ENCODE results near the gene FAM149B1. TPM values are rescaled to one million over a fixed set of nuclear protein-coding genes. Genes with fewer than 3 reads are reported as not detected.

The FAM149B1 gene
- polyA plus RNA-seq, 1 donor (not counting 4 experiments of a cell fraction or from before 2014, with no cell fraction given), result 22.2 TPM

GRCh38 chr10:73119952-73120351 is 48.0 kb upstream of the FAM149B1 start:
- Histone ChIP-seq H3K4me2 (ENCODE audit: control insufficient read depth, extremely low read depth, insufficient read depth, low read depth, low read length) (no peak overlapping the region), H4K20me1 (ENCODE audit: control insufficient read depth, extremely low read depth, insufficient read depth, low read length) (no peaks in the 10 kb centered on the region), H3K9me1 (ENCODE audit: control insufficient read depth, extremely low read depth, insufficient read depth, low read length) (no peaks in the 10 kb centered on the region), H3K4me1 (ENCODE audit: control insufficient read depth, extremely low read depth, insufficient read depth, low read length) (peaks cover 11% of the 10 kb centered on the region), H3K27me3 (ENCODE audit: control insufficient read depth, extremely low read depth, insufficient read depth, low read length) (no peaks in the 10 kb centered on the region), H3K9ac (ENCODE audit: control insufficient read depth, extremely low read depth, insufficient read depth, low read length) (no peak overlapping the region), H3K27ac (ENCODE audit: control insufficient read depth, insufficient read depth, low read length) (no peak overlapping the region), H3K4me3 (ENCODE audit: control insufficient read depth in 2 of 3, extremely low read depth in 1 of 3, insufficient read depth in 2 of 3, low read depth in 1 of 3, low read length in 3 of 3) (no peak overlapping the region), H3K36me3 (ENCODE audit: control insufficient read depth in 2 of 2, extremely low read depth in 1 of 2, insufficient read depth in 2 of 2, low read length in 2 of 2) (peaks cover 2 to 6% of the 10 kb centered on the region in 2 experiments), H3K79me2 (ENCODE audit: control insufficient read depth, insufficient read depth, low read length) (no peaks in the 10 kb centered on the region), H2AFZ (ENCODE audit: control insufficient read depth, low read length) (no peak overlapping the region), H3K9me3 (ENCODE audit: control insufficient read depth, low read depth, low read length) (no peaks in the 10 kb centered on the region)
- DNase-seq (ENCODE audit: low read depth, low spot score) (no peak), FAIRE-seq (no peak)
- TF ChIP-seq CTCF (optimal IDR thresholded peaks at IDR 0.05 in 1 of 3, IDR thresholded peaks at IDR 0.05 in 1 of 3, conservative IDR thresholded peaks at IDR 0.05 in 1 of 3; ENCODE audit: extremely low read depth in 1 of 3, insufficient read depth in 2 of 3, low read length in 3 of 3), result no peak
- no peak for TF ChIP-seq EZH2 (IDR thresholded peaks at IDR 0.05; ENCODE audit: low read length)
- dilution Hi-C loops (cut with MboI; ENCODE audit: extremely low pct_ligation_motif_present, low sequenced_read_pairs), result no loop called here

- H3K9ac ChIP-seq (ENCODE audit: control insufficient read depth, extremely low read depth, insufficient read depth, low read length), result no peak overlapping the region
- TF ChIP-seq EZH2 (IDR thresholded peaks at IDR 0.05; ENCODE audit: low read length) (no peak), CTCF (optimal IDR thresholded peaks at IDR 0.05 in 1 of 3, IDR thresholded peaks at IDR 0.05 in 1 of 3, conservative IDR thresholded peaks at IDR 0.05 in 1 of 3; ENCODE audit: extremely low read depth in 1 of 3, insufficient read depth in 2 of 3, low read length in 3 of 3) (no peak)
- FAIRE-seq, result no peak
These were observed 41.6 kb upstream of the FAM149B1 start for GRCh38 chr10:73126343-73126742.

More at GRCh38 chr10:73126343-73126742, 41.6 kb upstream of the FAM149B1 start:
- Histone ChIP-seq H3K9me3 (ENCODE audit: control insufficient read depth, low read depth, low read length) (no peaks in the 10 kb centered on the region), H3K4me2 (ENCODE audit: control insufficient read depth, extremely low read depth, insufficient read depth, low read depth, low read length) (no peak overlapping the region), H3K36me3 (ENCODE audit: control insufficient read depth in 2 of 2, extremely low read depth in 1 of 2, insufficient read depth in 2 of 2, low read length in 2 of 2) (peaks cover 8 to 21% of the 10 kb centered on the region in 2 experiments), H2AFZ (ENCODE audit: control insufficient read depth, low read length) (no peak overlapping the region), H3K9me1 (ENCODE audit: control insufficient read depth, extremely low read depth, insufficient read depth, low read length) (no peaks in the 10 kb centered on the region), H3K4me1 (ENCODE audit: control insufficient read depth, extremely low read depth, insufficient read depth, low read length) (peaks cover 5% of the 10 kb centered on the region), H4K20me1 (ENCODE audit: control insufficient read depth, extremely low read depth, insufficient read depth, low read length) (no peaks in the 10 kb centered on the region), H3K27ac (ENCODE audit: control insufficient read depth, insufficient read depth, low read length) (no peak overlapping the region), H3K79me2 (ENCODE audit: control insufficient read depth, insufficient read depth, low read length) (no peaks in the 10 kb centered on the region), H3K27me3 (ENCODE audit: control insufficient read depth, extremely low read depth, insufficient read depth, low read length) (no peaks in the 10 kb centered on the region), H3K4me3 (ENCODE audit: control insufficient read depth in 2 of 3, extremely low read depth in 1 of 3, insufficient read depth in 2 of 3, low read depth in 1 of 3, low read length in 3 of 3) (no peak overlapping the region)
- DNase-seq (ENCODE audit: low read depth, low spot score), result no peak
- dilution Hi-C loops (cut with MboI; ENCODE audit: extremely low pct_ligation_motif_present, low sequenced_read_pairs), result no loop called here

All from keratinocyte (primary cell).